Transverse colon (tissue), 4 donors: ENCODE results near the gene MAPK12. TPM values are rescaled to one million over a fixed set of nuclear protein-coding genes. Genes with fewer than 3 reads are reported as not detected.

Experiments
- DNase-seq: peaks from one replicate; pipeline ENCODE4 v3.0.0-alpha.2; 2019
- H3K27ac ChIP-seq, 4 donors: fragments of 200-600 bp; sonication (generic); 2 replicates each; pipeline ENCODE4 v1.5.1; 2016 to 2018; ENCODE audit warnings: inconsistent platforms in 4 of 4
- H3K27me3 ChIP-seq: fragments of 200-600 bp; sonication (generic); 2 replicates; pipeline ENCODE4 v1.5.1; 2017; ENCODE audit warnings: inconsistent platforms
- H3K36me3 ChIP-seq, 4 donors: fragments of 200-600 bp; sonication (generic); 2 replicates each; pipeline ENCODE4 v1.5.1; 2017 to 2019; ENCODE audit warnings: inconsistent platforms in 4 of 4
- H3K4me1 ChIP-seq, 4 donors: fragments of 200-600 bp; sonication (generic); 2 replicates each; pipeline ENCODE4 v1.5.1; 2017 to 2020; ENCODE audit warnings: inconsistent platforms in 4 of 4
- H3K4me3 ChIP-seq, 4 donors: fragments of 200-600 bp; sonication (generic); 1 replicate in 1 of 4; 2 replicates in 3 of 4; pipeline versions ENCODE4 v1.5.1 to v1.6.1; 2017 to 2019; ENCODE audit warnings: inconsistent platforms in 4 of 4
- H3K9me3 ChIP-seq, 2 donors: fragments of 200-600 bp; sonication (generic); 2 replicates each; pipeline ENCODE4 v1.5.1; 2017 to 2019; ENCODE audit warnings: inconsistent platforms in 2 of 2
- EP300 ChIP-seq: sonication (generic); formaldehyde crosslinking; IDR thresholded peaks from one replicate; pipeline ENCODE4 v1.6.1; 2017; ENCODE audit warnings: antibody characterized with exemption, low read depth
- POLR2A ChIP-seq: fragments of 450-650 bp; IDR thresholded peaks from one replicate; pipeline ENCODE4 v1.6.1; 2016; ENCODE audit warnings: antibody characterized with exemption, mild to moderate bottlenecking, moderate library complexity
- POLR2AphosphoS5 ChIP-seq, 3 donors: sonication (generic); formaldehyde crosslinking; IDR thresholded peaks; one replicate each; pipeline ENCODE4 v1.6.1; 2016; ENCODE audit warnings: antibody characterized with exemption in 3 of 3
- WGBS, 2 donors: methylation state at CpG; one replicate each; pipeline ENCODE4 v1.1.5; 2018; ENCODE audit warnings: low coverage in 1 of 2; 5-methylcytosine and 5-hydroxymethylcytosine counted together
- in situ Hi-C, 4 donors: fragments of 200-750 bp; cut with MboI; loops; one replicate each; pipeline versions ENCODE4 v1.15.0 to v1.15.1; 2017; ENCODE audit warnings: low sequenced_read_pairs in 3 of 4, low pct_ligation_motif_present in 1 of 4, low pct_unique_long_range_greater_than_20kb in 1 of 4
- intact Hi-C: fragments of 100-400 bp; cut with DNase I; formaldehyde crosslinking; loops from one replicate; pipeline ENCODE4 v1.15.1; 2023; ENCODE audit warnings: low total_unique reads
- total RNA-seq, 4 donors: library from RNA; depleted of rRNA; stranded (reverse); fragments of >200 nt; gene quantifications; one replicate each; pipeline ENCODE4 v1.1.0, GENCODE V29; 2016
- TF ChIP-seq, protein P1 (sequence below), 5 experiments: fragments of 200-600 bp in 3 of 5; fragments of 450-650 bp in 2 of 5; sonication (generic) in 3 of 5; IDR thresholded peaks; 1 replicate in 2 of 5; 2 replicates in 3 of 5; pipeline ENCODE4 v1.5.1; 2016 to 2017; ENCODE audit warnings: antibody characterized with exemption in 5 of 5, inconsistent platforms in 3 of 5, mild to moderate bottlenecking in 2 of 5, moderate library complexity in 1 of 5

MAPK12 gene
- total RNA-seq, 4 donors from 2014 or later, result 1.1 to 9.4 (median 3.3) TPM

DNA sequence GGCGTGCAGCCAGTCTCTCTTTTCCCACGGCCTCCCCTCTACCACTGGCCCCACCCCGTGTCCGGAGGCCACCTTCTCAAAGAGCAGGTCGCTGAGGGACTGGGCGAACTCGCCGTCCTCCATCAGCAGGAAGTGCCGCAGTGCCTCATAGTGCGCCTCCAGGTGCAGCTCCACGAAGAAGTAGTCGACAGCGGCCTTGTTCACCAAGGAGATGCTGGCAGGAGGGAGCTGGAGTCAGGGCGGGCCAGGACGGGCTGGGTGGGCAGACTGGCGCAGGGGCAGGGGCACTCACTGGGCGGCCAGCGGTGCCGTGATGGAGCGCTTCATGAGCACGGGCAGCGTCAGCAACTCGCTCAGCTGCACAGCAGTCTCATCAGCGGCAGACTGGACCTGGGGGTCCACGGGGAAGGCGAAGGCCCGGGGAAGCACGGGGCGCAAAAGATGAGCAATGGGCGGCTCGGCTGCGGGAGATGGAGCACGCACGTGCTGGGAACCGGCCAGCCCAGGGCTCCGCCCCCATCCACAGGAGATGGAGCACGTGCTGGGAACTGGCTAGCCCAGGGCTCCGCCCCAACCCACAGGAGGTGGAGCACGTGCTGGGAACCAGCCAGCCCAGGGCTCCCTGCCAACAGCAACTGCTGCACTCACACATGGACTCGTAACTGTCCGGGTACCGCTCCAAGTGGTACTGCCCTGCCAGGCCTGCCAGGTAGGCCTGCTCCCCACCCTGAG, 42.3 kb downstream of the MAPK12 start:
- H3K27me3 ChIP-seq, result no peaks in the 10 kb centered on the region
- H3K27ac ChIP-seq, result no peak overlapping the region
- DNase-seq, result peak; percentile 89
- intact Hi-C loops, result no loop called here
- no peak overlapping the region for H3K4me3 ChIP-seq
- H3K4me1 ChIP-seq, result peaks cover 0 to 8% (median 2%) of the 10 kb centered on the region in 4 donors
- 87% methylated on average over 28 of the region's 42 CpGs; no CpG with 5 or more reads in 1 of the 2 donors for WGBS, 2 donors
- no peaks in the 10 kb centered on the region for H3K9me3 ChIP-seq
- peaks cover 0 to 48% (median 25%) of the 10 kb centered on the region in 4 donors for H3K36me3 ChIP-seq
- TF ChIP-seq EP300 (no peak), POLR2A (no peak), POLR2AphosphoS5 (IDR thresholded peaks at IDR 0.05) (peak in 1 of 3 donors; percentile 61)
- TF ChIP-seq, protein P1, sequence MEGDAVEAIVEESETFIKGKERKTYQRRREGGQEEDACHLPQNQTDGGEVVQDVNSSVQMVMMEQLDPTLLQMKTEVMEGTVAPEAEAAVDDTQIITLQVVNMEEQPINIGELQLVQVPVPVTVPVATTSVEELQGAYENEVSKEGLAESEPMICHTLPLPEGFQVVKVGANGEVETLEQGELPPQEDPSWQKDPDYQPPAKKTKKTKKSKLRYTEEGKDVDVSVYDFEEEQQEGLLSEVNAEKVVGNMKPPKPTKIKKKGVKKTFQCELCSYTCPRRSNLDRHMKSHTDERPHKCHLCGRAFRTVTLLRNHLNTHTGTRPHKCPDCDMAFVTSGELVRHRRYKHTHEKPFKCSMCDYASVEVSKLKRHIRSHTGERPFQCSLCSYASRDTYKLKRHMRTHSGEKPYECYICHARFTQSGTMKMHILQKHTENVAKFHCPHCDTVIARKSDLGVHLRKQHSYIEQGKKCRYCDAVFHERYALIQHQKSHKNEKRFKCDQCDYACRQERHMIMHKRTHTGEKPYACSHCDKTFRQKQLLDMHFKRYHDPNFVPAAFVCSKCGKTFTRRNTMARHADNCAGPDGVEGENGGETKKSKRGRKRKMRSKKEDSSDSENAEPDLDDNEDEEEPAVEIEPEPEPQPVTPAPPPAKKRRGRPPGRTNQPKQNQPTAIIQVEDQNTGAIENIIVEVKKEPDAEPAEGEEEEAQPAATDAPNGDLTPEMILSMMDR (IDR thresholded peaks at IDR 0.05), result no peak
- in situ Hi-C loops, result loop anchor here in 1 of 4 donors (10.0 kb wide), 1 partner anchor 74 kb away; no protein-coding TSS in a partner anchor

DNA sequence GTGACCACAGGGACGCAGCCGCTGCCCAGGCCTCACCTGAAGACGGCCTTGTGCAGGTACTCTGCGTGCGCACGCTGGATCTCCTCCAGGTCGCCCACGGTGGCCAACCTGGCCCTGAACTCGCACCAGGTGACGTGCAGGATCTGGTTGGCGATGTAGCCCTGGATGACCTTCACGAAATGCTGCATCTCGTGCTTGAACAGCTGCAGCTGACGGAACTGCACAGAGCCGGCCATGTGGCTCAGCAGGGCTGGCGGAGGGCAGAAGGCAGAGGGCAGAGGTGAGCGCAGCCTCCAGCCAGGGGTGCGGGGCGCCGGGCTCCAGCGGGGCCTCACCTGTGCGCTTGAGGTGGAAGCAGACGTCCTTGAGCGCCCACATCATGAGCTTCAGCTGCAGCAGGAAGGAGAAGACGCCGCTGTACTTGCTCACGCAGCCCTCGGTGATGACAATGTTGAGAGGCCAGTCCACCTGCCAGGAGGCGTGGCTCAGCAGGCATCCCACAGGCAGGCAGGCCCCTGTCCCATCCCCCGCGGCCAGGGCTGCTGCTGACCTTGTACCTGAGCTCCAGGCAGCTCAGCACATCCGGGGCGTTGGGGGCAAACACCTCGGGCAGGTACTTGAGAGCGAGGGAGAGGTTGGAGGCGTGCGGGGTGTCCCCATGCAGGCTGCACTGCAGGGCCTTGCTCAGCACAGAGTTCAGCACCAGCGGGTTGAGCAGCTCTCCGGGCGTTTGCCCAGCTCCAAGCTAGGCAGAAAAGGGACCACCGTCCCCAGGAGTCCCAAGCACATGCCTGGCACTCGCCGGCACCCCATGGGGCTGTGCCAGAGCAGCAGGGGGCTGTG, 43.1 kb downstream of the MAPK12 start:
- no peaks in the 10 kb centered on the region for H3K27me3 ChIP-seq
- H3K4me1 ChIP-seq, result peaks cover 0 to 8% (median 2%) of the 10 kb centered on the region in 4 donors
- H3K4me3 ChIP-seq, result no peak overlapping the region
- no peak for DNase-seq
- peaks cover 0 to 48% (median 25%) of the 10 kb centered on the region in 4 donors for H3K36me3 ChIP-seq
- in situ Hi-C loops (loop anchor here in 1 of 4 donors (10.0 kb wide), 1 partner anchor 74 kb away; no protein-coding TSS in a partner anchor), intact Hi-C loops (no loop called here)
- H3K27ac ChIP-seq, result no peak overlapping the region
- no peaks in the 10 kb centered on the region for H3K9me3 ChIP-seq
- WGBS, 2 donors, result 83 to 95% methylated on average over 4 to 37 of the region's 43 CpGs
- TF ChIP-seq, protein P1 (IDR thresholded peaks at IDR 0.05), result no peak
- peak in 2 of 3 donors; percentile 11 to 19 for TF ChIP-seq POLR2AphosphoS5 (IDR thresholded peaks at IDR 0.05)

DNA sequence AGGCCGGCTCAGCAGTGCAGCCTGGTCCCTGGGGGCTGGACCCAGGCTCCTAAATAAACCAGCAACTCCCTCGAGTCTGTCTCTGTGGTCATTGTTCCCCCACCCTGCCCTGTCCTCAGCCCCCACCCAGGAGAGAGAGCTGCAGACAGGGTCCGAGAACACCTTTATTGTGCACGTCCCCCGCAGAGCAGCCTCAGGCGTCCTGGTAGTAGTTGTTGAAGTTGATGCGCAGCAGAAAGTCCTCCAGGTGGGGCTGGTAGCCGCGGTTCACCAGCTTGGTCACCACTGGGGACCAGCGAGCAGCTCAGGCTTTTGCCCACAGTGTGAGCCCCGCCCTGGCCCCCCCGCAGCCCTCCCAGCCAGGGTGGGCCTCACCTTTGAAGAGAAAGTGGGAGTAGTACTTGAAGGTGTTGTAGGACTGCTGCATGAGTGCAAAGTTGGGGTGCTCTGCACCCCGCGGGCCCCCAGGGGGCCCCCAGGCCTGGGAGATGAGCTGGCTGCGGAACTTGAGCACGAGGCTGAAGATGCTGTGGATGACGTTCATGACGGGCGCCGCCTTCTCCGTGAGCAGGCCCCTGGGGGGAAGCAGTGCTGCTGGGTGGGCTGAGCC, 43.8 kb downstream of the MAPK12 start:
- in situ Hi-C loops (loop anchor here in 1 of 4 donors (10.0 kb wide), 1 partner anchor 73 kb away; no protein-coding TSS in a partner anchor), intact Hi-C loops (no loop called here)
- Histone ChIP-seq H3K27ac (no peak overlapping the region), H3K27me3 (no peaks in the 10 kb centered on the region), H3K4me3 (no peak overlapping the region), H3K9me3 (no peaks in the 10 kb centered on the region), H3K4me1 (peaks cover 0 to 8% (median 2%) of the 10 kb centered on the region in 4 donors), H3K36me3 (peaks cover 0 to 48% (median 21%) of the 10 kb centered on the region in 4 donors)
- TF ChIP-seq POLR2A (no peak), EP300 (no peak), POLR2AphosphoS5 (IDR thresholded peaks at IDR 0.05) (no peak)
- TF ChIP-seq, protein P1 (IDR thresholded peaks at IDR 0.05), result no peak
- 90% methylated on average over 19 of the region's 21 CpGs; no CpG with 5 or more reads in 1 of the 2 donors for WGBS, 2 donors
- DNase-seq, result no peak
